ENCODE measurements around the gene COA7.
A peak's percentile ranks its signal among the peaks of the same experiment; 100 is the strongest.

COA7 gene

DNA sequence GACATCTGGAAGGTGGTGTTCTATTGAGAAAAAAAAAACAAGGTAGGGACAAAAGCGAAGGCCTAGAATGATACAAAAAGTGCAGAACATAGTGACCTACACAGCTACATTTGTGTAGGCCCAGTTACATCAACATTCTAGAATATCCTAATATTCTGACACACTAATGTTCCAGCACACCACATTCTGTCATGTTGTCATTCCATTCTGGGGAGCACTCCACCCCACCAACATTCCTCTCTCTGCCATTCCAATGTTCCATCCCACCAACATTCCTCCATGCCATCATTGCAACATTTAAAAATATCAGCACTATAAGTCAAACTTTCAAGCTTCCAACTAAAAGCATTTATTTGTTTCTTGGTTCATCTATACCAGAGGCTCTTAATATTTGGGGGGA lies 28.5 kb downstream of the COA7 start:
- no peak for DNase-seq (ENCODE audit: low read depth, low spot score)

DNA sequence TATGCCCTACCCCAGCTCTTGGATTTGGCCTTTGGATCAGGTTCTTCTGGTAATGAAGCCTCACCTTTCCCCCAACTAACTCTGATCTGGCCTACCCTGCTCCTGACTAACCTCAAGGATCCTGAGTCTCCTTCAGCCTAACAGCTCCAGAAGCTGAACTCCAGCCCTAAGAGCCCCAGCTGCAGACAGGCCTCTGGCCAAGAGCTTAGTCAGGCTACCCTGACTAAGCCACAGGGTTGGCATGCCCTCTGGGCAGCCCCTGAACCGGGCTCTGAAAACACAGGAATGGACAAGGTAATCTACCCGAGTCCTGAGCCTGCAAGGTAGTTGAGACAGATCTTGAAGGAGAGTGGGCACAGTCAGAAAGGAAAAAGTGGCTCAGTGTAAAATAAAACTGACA lies 29.4 kb downstream of the COA7 start:
- no peak for DNase-seq (ENCODE audit: low read depth, low spot score)

DNA sequence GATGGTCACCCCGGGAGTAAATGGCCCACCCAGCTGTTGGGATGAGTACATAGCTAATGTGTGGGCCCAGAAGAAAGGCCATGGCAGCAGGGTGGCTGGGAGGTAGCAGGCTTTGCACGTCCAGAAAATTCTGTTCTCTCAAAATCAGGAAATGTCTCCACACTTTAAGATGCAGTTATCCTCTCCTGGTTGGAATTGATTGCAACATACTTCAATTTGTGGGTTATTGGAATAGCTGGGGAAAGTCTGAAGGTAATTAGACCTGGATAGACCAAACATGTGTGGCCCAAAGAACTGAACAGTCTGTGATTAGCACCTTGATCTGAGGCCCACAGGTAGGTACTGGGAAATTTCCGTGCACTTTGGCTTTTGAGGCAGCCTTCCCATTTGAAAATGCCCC lies 30.2 kb downstream of the COA7 start:
- no peak for DNase-seq (ENCODE audit: low read depth, low spot score)

DNA sequence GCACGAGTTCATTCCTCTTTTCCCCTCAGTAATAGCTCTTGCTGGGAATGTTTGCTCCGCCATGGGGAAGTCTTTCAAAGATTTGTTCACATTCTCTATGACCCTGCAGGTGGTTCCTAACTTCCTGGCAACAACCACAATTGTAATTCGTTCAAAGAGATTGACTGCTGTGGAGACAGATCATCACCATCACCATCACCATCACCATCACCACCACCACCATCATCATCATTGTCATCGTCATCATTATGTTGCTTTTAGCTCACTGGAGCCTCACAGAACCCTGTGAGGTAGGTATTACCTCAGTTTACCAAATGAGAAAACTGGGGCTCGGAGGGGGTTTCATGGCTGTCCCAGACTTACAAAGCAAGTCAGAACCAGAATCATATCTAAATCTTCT lies 30.9 kb downstream of the COA7 start:
- DNase-seq (ENCODE audit: low read depth, low spot score) = no peak

DNA sequence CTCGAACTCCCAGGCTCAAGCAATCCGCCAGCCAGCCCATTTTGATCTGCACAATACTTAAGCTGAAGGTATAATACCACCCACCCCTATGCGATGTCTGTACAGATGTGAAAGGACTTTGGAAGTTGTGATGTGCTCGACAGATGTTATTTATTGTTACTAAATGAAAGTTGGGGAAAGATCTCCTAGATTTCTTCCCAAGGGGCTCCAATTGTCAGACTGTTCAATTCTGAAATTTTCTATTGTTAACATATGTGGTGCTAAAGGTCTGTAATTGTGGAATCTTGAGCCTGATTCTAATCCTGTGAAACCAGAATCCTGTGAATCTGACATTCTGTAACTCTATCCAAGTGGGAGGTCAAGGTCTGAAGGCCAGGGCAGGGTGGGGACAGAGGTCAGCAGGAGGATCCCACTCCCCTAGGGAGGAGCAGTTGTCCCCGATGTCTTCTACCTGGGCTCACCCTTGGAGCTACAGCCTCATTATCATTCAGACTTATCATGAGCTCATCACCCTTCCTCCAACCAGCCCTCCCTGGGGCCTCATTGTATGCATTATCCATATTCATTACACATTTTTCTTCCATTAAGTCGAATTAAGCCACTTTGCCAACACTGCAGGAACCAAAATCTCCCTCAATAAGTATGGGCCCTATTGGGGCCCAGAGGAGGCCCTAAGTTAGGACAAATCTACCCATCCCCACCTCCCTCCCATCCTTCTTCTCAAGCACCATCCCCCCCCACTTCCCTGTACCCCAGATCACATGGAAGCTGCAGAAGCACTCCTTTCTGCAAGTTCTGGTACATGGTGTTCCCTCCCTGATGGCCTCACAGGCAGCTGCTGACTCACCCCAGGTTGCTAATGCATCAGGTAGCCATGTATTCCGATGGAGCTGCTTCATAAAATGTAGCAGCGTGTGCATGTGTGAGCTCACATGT lies 32.9 kb downstream of the COA7 start:
- DNase-seq (ENCODE audit: low read depth, low spot score) = no peak

DNA sequence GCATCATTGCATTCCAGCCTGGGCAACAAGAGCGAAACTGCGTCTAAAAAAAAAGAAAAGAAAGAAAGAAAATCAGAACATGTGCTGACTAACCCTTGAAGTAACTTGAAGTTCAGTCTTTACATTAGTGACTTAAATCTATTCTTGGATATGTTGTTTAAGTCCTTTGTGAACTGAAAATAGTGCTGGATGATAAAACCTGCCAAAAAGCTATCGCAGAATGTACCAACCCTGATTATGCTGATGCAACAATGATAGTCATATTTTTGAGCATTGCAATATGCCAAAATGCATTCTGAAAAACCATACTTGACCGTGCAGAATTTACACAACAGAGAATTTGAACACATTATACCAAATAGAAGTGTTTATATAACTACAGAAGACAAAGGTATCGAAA lies 34.4 kb downstream of the COA7 start:
- no peak for DNase-seq (ENCODE audit: low read depth, low spot score)

DNA sequence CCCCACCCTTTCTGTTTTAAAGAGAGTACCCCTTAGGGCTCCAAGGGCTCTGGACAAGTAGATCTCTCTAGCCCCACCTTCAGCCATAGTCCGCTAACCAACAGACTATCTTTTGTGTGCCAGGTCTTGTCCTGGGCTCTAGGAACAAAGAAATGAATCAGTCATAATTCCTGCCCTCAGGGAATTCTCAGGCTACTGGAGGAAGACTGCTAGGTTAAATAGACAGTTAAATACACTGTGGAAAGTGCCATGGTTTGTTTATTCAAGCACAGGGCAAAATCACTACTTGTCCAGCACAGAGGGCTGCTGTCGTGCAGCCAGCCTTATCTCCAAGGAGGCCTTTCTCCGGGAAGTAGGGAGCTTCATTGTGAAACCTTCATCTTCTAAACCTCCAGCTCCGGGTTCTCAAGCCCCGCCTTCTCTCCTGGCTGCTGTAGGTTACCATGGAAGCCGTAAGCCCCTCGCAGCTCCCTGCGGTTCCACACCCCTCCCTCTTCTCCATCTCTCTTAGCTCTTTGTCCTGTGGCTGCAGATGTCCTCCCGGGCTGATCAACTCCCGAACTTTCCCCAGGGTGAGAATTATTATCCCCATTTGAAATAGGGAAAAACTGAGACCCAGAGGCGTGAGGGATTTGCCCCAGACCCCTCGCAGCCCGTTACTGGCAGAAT lies 35.4 kb downstream of the COA7 start:
- no peak for DNase-seq (ENCODE audit: low read depth, low spot score)

DNA sequence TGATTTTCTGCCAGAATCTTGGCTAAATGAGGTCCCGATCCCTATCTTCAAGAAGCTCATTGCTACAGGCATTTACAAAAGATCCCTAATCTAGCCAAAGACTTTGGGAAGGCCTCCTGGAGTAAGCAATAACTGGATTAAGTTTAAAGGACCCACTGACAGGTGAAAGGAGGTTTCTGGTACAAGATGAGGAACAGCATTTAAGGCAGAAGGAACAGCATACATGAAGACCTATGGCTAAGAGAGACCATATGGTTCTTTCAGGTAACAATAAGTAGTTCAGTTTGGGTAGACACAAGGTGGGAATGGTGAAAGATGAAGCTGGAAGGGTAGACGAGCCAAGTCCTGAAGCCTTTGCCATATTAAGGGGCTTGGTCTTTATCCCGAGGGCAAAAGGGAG lies 37.3 kb downstream of the COA7 start:
- DNase-seq (ENCODE audit: low read depth, low spot score) = no peak

DNA sequence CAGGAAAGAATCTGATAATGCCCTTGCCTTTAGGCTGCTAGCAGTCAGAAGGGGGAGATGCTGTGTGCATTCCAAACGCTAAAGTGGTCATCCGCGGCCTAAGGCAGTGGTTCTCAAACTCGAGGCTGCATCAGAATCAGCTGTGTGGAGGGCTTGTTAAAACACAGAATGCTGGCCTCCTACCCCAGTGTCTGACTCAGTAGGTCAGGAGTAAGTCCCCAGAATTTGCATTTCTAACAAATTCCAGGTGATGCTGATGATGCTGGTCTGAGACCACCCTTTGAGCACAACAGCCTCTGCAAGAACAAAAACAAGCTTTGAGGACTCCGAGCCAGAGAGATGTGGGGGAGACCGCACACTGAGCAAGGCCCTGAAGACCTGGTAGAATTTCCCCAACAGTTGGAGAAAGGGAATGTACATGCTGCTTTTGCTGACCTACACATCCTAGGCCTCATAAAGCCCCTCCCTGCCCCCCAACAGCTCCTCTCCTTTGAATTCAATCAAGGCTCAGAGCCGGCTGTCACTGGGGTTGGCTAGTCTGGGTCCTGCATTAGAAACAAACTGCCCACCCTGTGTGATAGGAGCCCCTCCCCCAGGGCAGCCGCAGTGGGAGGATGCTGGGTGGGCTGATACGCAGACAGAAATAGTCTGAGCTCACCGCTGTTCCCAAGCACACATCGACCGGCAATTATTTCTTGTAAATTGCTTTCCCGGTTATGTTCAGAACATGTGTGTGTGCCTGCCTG lies 38.1 kb downstream of the COA7 start:
- no peak for DNase-seq (ENCODE audit: low read depth, low spot score)

DNA sequence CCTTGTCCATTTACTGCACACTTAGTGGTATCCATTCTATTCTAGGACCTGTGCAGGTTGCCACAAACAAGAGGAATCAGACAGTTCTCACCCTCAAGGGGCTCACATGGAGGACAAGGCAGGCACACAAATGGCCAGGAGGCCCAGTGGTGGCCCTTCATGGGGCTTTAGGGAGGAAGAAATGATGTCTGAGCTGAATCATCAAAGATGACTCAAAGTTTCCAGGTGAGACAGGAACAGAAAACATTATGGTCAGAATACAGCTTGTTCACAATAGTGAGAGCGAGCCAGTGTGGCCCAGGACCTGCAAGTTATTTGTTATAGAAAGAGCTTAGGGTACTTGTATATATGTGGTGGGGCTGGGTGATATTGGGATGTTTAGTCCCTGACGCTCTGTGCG lies 38.8 kb downstream of the COA7 start:
- DNase-seq (ENCODE audit: low read depth, low spot score) = no peak

DNA sequence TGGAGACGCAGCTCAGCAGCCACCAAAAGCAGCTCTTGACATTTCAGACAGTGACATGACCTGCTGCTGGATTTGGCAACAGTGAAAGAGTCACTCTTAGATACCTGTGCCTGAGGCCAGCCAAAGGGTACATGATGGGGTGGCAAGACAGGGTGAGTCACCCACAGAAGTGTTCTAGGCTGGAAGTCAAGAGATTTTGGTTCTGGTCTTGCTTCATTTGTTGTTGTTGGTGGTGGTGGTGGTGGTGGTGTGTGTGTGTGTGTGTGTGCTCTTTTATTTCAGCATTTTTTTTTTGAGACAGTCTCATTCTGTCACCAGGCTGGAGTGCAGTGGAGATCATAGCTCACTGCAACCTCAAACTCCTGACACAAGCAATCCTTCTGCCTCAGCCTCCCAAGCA lies 39.4 kb downstream of the COA7 start:
- no peak for DNase-seq (ENCODE audit: low read depth, low spot score)

DNA sequence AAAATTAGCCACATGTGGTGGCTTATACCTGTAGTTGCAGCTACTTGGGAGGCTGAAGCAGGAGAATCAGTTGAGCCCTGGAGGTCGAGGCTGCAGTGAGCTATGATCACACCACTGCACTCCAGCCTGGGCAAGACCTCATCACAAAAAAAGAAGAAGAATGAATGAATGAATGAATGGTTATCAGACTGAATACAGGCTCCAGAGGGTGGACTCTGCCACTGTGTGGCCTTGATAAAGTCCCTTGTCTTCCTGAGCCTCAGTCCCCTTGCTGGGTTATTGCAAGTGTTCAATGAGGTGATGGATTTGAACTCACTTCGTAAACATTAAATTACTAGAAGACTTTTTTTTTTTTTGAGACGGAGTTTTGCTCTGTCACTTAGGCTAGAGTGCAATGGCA lies 40.4 kb downstream of the COA7 start:
- no peak for DNase-seq (ENCODE audit: low read depth, low spot score)

DNA sequence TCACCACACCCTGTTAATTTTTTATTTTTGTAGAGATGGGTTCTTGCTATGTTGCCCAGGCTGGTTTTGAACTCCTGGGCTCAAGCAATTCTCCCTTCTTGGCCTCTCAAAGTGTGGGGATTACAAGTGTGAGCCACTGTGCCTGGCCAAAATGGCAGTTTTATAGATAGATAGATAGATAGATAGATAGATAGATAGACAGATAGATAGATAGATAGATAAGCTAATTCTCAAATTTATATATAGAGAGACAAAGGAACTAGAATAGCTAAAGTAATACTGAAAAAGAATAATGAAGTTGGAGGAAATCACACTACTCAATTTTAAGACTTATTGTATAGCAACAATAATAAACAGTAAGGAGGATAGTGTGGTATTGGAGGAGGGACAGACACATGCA lies 44.1 kb downstream of the COA7 start:
- DNase-seq (ENCODE audit: low read depth, low spot score) = no peak

DNA sequence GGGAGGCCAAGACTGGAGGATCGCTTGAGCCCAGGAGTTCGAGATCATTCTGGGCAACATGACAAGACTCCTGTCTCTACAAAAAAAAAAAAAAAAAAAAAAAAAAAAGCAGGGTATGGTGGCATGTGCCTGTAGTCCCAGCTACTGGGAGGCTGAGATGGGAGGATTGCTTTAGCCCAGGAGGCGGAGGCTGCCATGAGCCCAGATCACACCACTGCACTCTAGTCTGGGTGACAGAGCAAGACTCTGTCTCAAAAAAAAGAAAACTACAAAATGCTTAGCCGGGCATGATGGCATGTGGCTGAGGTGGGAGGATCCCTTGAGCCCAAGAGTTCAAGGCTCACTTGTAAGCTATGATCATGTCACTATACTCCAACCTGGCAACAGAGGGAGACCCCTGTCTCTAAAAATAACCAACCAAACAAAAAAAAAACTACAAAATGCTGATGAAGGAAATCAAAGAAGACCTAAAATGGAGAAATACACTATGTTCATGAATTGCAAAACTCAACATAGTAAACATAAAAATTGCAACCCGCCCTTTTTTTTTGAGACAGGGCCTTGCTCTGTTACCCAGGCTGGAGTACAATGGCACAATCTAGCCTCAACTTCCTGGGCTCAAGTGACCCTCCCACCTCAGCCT lies 44.8 kb downstream of the COA7 start:
- no peak for DNase-seq (ENCODE audit: low read depth, low spot score)

DNA sequence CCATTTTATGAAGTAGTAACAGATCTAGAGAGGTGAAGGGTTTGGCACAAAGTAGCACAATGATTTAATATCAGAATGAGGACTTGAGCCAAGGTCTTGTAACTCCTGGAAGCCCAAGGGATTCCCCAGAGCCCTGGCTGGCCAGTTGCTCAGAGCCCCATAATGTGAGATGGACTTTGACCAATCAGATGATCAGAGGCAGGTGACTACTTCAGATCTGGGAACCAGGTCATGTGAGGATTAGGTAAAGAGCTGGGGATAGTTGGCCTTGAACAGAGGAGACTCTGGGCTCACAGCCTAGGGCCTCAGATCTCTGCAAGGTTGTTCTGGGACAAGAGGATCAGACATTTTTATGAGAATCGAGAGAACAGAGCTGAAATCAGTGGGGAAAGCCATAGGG lies 46.2 kb downstream of the COA7 start:
- DNase-seq (ENCODE audit: low read depth, low spot score) = no peak

DNA sequence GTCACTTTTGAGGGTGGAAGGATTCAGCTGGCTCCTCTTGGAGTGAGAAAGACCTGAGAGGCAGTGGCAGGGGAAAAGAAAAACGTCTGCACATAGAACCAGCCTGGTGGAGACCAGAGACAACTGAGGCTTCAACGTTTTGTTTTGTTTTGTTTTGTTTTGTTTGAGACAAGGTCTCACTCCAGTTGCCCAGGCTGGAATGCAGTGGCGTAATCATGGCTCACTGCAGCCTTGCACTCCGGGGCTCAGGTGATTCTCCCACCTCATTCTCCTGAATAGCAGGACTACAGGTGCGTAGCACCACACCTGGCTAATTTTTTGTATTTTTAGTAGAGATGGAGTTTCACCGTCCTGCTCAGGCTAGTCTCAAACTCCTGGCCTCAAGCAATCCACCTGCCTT lies 52.9 kb downstream of the COA7 start:
- no peak for DNase-seq (ENCODE audit: low read depth, low spot score)

DNA sequence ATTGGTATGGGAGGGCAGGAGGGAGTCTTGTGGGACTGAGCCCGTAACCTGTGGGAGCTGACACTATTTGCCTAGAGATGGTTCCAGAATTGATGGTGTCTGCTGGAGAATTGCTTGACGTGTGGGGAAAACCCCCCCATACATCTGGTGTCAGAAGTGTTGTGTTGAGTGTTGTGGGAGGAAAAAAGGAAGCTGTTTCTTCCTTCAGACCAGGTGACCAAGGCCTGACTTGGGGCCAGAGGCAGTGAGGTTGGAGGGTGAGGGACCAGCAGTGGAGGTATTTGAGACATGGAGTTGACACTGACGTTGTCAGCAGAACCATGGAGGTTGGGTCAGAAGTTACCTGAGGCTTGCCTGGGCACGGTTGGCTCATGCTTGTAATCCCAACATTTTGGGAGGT lies 56.8 kb downstream of the COA7 start:
- no peak for DNase-seq (ENCODE audit: low read depth, low spot score)

DNA sequence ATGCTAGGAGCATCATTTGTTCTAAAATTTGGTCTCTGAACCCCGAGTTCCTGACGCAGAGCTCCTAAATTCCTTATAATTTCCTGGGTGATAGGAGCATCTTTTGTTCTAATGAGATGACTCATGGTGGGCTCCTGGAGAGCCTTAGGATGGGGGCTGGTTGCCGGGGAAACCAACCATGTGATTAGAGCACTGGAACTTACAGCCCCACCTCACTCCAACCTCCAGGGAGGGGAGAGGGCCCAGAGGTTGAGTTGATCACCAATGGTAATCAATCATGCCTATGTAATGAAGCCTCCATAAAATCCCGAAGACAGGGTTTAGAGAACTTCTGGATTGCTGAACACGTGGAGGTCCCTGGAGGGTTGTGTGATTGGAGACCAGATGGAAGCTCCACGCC lies 57.5 kb downstream of the COA7 start:
- DNase-seq (ENCODE audit: low read depth, low spot score) = no peak

DNA sequence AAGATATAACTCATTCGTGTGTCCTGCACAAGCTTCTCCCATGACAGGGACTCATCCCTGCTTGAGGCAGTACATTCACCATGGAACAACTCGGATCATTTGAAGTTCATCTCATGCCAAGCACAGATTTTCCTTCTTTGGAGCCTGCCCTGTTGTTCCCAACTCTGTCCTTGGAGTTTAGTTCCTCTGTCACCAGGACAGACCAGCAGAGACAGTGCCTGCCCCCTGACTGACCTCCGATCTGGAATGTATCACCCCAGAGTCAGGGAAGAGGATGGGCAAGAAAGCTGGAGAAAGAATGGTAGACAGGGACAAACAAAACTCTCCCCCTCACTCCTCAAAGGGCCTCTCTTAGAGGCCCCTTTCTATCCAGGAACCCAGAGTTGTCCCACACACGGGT lies 60.2 kb downstream of the COA7 start:
- DNase-seq (ENCODE audit: low read depth, low spot score) = no peak

DNA sequence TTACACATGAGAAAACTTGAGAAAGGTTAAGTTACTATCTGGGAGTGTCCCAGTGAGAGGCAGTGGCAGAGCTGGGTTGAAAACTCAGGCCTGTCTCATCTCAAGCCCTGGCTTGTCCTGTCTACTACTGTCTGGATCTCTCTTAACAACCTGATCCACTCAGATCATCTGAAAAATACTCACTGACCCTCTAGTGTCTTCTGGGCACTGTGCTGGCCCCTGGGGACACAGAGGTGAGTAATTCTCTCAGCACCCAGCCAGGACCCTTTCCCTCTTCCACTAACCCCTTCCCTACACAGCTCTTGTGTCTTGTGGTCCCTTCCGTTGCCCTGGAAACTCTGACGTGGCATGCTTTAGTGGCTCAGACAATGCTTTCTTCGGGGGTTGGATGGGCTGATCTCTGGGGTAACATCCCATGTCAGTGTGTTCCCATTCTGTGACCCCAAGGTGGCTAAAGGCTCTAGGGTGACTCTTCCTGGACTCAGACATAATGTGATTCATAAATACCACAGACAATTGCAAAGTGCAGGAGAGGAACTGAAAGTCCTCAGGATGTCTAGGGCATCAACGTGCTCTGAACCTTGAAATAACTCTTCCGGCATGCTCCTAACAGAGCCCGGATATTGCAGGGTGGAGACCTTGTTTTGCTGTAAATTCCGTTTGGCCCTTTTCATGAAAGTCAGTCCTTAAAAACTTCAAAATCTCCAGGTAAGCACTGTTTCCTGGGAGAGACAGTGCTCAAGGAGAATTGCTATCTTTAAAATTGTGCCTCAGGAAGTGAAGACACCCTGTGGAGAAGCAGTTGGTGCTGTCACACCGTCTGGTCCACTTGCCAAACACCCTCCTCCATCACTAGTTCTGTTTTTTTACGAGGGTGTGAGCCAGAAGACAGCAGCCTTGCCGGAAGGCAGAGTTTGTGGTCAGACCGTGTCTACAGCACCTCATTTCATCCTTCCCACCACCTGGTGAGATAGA lies 61.1 kb downstream of the COA7 start:
- peak; percentile 32 for DNase-seq (ENCODE audit: low read depth, low spot score)
